GM21723 (cell line): Measurements from ENCODE around the gene STEAP4.

Source experiments
- ATAC-seq: cut with Tn5 transposase; IDR thresholded peaks from one replicate; pipeline ENCODE4 v1.9.1; 2021; ENCODE audit warnings: mild to moderate bottlenecking, moderate library complexity; ENCODE audit not compliant: unreplicated experiment

The STEAP4 gene

GRCh38 chr7:88224601-88225275 is 82.0 kb downstream of the STEAP4 start:
- ATAC-seq = no peak

- ATAC-seq = no peak
These were observed 83.4 kb downstream of the STEAP4 start for GRCh38 chr7:88223265-88223664.
